ENCODE results near the gene NDUFAF7. TPM values are rescaled to one million over a fixed set of nuclear protein-coding genes. Genes with fewer than 3 reads are reported as not detected.
A peak's percentile ranks its signal among the peaks of the same experiment; 100 is the strongest.
"Not testable (repeated sequence)": the region's sequence is repeated elsewhere in the genome, so short reads cannot be mapped to it uniquely, and the experiment has no call there.

Gene NDUFAF7
- total and polyA plus RNA-seq, 4 donors: 22.4 to 36.5 (median 29.0) TPM

DNA sequence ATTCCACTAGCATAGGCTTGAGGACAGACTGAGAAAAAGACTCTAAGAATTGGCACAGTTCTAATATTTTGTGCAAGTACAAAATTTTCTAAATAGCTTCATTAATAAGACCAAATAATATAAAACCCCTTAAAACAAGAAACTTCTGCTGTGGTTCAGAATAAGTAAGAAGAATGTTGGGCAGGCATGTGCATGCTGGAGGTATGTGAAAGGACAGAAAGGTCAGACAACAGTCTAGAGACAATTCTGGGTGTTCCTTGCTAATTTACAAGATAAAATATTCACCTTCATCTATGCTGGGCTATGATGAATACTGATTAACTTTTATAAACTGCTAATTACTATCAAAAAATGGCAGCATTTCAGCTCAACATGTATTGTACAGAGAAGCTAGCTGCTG lies 20.2 kb upstream of the NDUFAF7 start:
- no peak overlapping the region for H3K27ac ChIP-seq (ENCODE audit: low read depth, low read length)
- peaks cover 18% of the 10 kb centered on the region for H3K36me3 ChIP-seq (ENCODE audit: control insufficient read depth, insufficient read depth, low read length)
- H3K4me1 ChIP-seq (ENCODE audit: control insufficient read depth, insufficient read depth, low read length): no peaks in the 10 kb centered on the region
- DNase-seq (ENCODE audit: low read depth in 4 of 6, low spot score in 6 of 6): no peak
- H3K9me3 ChIP-seq (ENCODE audit: control insufficient read depth, insufficient read depth, low read length): peaks cover 9% of the 10 kb centered on the region
- no peaks in the 10 kb centered on the region for H3K27me3 ChIP-seq (ENCODE audit: control insufficient read depth, insufficient read depth, low read length)
- H3K4me3 ChIP-seq (ENCODE audit: low read depth, low read length): no peak overlapping the region

GRCh38 chr2:37211939-37212338 lies 19.5 kb upstream of the NDUFAF7 start:
- Histone ChIP-seq H3K36me3 (ENCODE audit: control insufficient read depth, insufficient read depth, low read length) (peaks cover 14% of the 10 kb centered on the region), H3K27me3 (ENCODE audit: control insufficient read depth, insufficient read depth, low read length) (no peaks in the 10 kb centered on the region), H3K4me3 (ENCODE audit: low read depth, low read length) (no peak overlapping the region), H3K27ac (ENCODE audit: low read depth, low read length) (no peak overlapping the region), H3K4me1 (ENCODE audit: control insufficient read depth, insufficient read depth, low read length) (no peaks in the 10 kb centered on the region), H3K9me3 (ENCODE audit: control insufficient read depth, insufficient read depth, low read length) (peaks cover 8% of the 10 kb centered on the region)
- no peak for DNase-seq (ENCODE audit: low read depth in 4 of 6, low spot score in 6 of 6)
- WGBS (ENCODE audit: insufficient coverage): 100% methylated on average over 1 of the region's 3 CpGs

GRCh38 chr2:37215250-37215649 lies 16.2 kb upstream of the NDUFAF7 start:
- no peak overlapping the region for H3K4me3 ChIP-seq (ENCODE audit: low read depth, low read length)
- no peak for DNase-seq (ENCODE audit: low read depth in 4 of 6, low spot score in 6 of 6)
- no peaks in the 10 kb centered on the region for H3K9me3 ChIP-seq (ENCODE audit: control insufficient read depth, insufficient read depth, low read length)
- H3K36me3 ChIP-seq (ENCODE audit: control insufficient read depth, insufficient read depth, low read length): peaks cover 21% of the 10 kb centered on the region
- no peak overlapping the region for H3K27ac ChIP-seq (ENCODE audit: low read depth, low read length)
- WGBS (ENCODE audit: insufficient coverage): no CpG with 5 or more reads among the region's 1 CpG
- H3K4me1 ChIP-seq (ENCODE audit: control insufficient read depth, insufficient read depth, low read length): no peaks in the 10 kb centered on the region
- H3K27me3 ChIP-seq (ENCODE audit: control insufficient read depth, insufficient read depth, low read length): no peaks in the 10 kb centered on the region

GRCh38 chr2:37219046-37219445 lies 12.4 kb upstream of the NDUFAF7 start:
- no peaks in the 10 kb centered on the region for H3K9me3 ChIP-seq (ENCODE audit: control insufficient read depth, insufficient read depth, low read length)
- 97% methylated on average over 4 of the region's 4 CpGs for WGBS (ENCODE audit: insufficient coverage)
- no peak for DNase-seq (ENCODE audit: low read depth in 4 of 6, low spot score in 6 of 6)
- no peaks in the 10 kb centered on the region for H3K27me3 ChIP-seq (ENCODE audit: control insufficient read depth, insufficient read depth, low read length)
- H3K4me1 ChIP-seq (ENCODE audit: control insufficient read depth, insufficient read depth, low read length): no peaks in the 10 kb centered on the region
- H3K27ac ChIP-seq (ENCODE audit: low read depth, low read length): no peak overlapping the region
- H3K36me3 ChIP-seq (ENCODE audit: control insufficient read depth, insufficient read depth, low read length): peaks cover 22% of the 10 kb centered on the region
- no peak overlapping the region for H3K4me3 ChIP-seq (ENCODE audit: low read depth, low read length)

DNA sequence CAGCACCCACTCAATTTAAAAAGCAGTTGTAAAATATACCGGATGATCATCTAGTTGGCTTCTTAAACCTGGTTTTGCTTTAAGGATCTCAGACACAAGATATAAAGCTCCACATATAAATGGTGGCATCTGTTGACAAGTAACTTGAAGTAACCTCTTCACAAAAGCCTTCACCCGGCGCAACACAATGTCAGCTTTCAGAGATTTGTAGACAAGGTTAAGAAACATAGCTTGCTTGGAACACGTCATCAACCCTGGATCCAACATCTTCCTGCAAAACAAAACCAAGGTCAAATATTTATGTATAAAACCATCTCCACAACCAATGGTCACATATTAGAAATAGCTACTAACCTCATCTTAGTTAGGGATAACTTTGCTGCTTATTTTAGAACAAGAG lies 8.3 kb upstream of the NDUFAF7 start:
- no peak for DNase-seq (ENCODE audit: low read depth in 4 of 6, low spot score in 6 of 6)
- Histone ChIP-seq H3K9me3 (ENCODE audit: control insufficient read depth, insufficient read depth, low read length) (no peaks in the 10 kb centered on the region), H3K4me3 (ENCODE audit: low read depth, low read length) (no peak overlapping the region), H3K36me3 (ENCODE audit: control insufficient read depth, insufficient read depth, low read length) (peaks cover 15% of the 10 kb centered on the region), H3K27ac (ENCODE audit: low read depth, low read length) (no peak overlapping the region), H3K4me1 (ENCODE audit: control insufficient read depth, insufficient read depth, low read length) (no peaks in the 10 kb centered on the region), H3K27me3 (ENCODE audit: control insufficient read depth, insufficient read depth, low read length) (no peaks in the 10 kb centered on the region)
- no CpG with 5 or more reads among the region's 4 CpGs for WGBS (ENCODE audit: insufficient coverage)

- H3K9me3 ChIP-seq (ENCODE audit: control insufficient read depth, insufficient read depth, low read length): no peaks in the 10 kb centered on the region
- H3K4me1 ChIP-seq (ENCODE audit: control insufficient read depth, insufficient read depth, low read length): no peaks in the 10 kb centered on the region
- H3K27me3 ChIP-seq (ENCODE audit: control insufficient read depth, insufficient read depth, low read length): no peaks in the 10 kb centered on the region
- DNase-seq (ENCODE audit: low read depth in 4 of 6, low spot score in 6 of 6): no peak
- H3K27ac ChIP-seq (ENCODE audit: low read depth, low read length): no peak overlapping the region
- no peak overlapping the region for H3K4me3 ChIP-seq (ENCODE audit: low read depth, low read length)
- WGBS (ENCODE audit: insufficient coverage): 80% methylated on average over 1 of the region's 1 CpG
- H3K36me3 ChIP-seq (ENCODE audit: control insufficient read depth, insufficient read depth, low read length): peaks cover 12% of the 10 kb centered on the region
Observed at GRCh38 chr2:37224063-37224462, 7.4 kb upstream of the NDUFAF7 start.

DNA sequence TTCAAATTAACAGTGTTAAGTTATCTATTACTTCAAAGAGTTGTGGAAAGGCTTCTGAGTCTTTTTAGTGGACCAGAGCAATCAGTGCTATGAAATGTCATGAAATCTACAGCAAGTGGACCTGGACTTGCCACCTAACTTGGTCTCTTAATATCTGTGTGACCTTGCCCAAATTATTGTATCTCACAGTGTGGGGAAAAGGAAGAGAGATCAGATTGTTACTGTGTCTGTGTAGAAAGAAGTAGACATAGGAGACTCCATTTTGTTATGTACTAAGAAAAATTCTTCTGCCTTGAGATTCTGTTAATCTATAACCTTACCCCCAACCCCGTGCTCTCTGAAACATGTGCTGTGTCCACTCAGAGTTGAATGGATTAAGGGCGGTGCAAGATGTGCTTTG lies 6.3 kb upstream of the NDUFAF7 start:
- not testable (repeated sequence) for H3K4me1 ChIP-seq (ENCODE audit: control insufficient read depth, insufficient read depth, low read length); DNase-seq (ENCODE audit: low read depth in 4 of 6, low spot score in 6 of 6); H3K27ac ChIP-seq (ENCODE audit: low read depth, low read length); H3K4me3 ChIP-seq (ENCODE audit: low read depth, low read length); H3K27me3 ChIP-seq (ENCODE audit: control insufficient read depth, insufficient read depth, low read length); H3K9me3 ChIP-seq (ENCODE audit: control insufficient read depth, insufficient read depth, low read length); H3K36me3 ChIP-seq (ENCODE audit: control insufficient read depth, insufficient read depth, low read length)
- WGBS (ENCODE audit: insufficient coverage): no CpG with 5 or more reads among the region's 2 CpGs

DNA sequence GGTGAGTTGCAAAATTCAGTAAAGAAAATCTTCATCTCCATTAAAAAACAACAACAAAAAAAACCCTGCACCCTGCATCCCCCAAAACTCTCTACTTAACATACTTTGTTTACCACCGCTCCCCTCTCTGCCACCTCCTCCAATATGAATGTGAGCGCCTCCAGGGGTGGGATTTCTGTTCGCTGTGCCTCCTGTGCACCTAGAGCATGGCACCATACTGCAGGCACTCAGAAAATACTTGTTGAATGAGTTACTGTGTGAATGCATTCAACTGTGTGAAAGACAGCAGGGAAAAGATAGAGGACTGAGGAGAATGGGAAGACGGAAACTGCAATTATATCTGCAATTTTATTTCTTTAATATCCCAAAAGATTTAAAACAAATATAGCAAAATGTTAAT lies 4.6 kb upstream of the NDUFAF7 start:
- no peak for DNase-seq (ENCODE audit: low read depth in 4 of 6, low spot score in 6 of 6)
- WGBS (ENCODE audit: insufficient coverage): no CpG with 5 or more reads among the region's 4 CpGs
- Histone ChIP-seq H3K27me3 (ENCODE audit: control insufficient read depth, insufficient read depth, low read length) (no peaks in the 10 kb centered on the region), H3K4me1 (ENCODE audit: control insufficient read depth, insufficient read depth, low read length) (peaks cover 9% of the 10 kb centered on the region), H3K27ac (ENCODE audit: low read depth, low read length) (no peak overlapping the region), H3K36me3 (ENCODE audit: control insufficient read depth, insufficient read depth, low read length) (peaks cover 3% of the 10 kb centered on the region), H3K4me3 (ENCODE audit: low read depth, low read length) (no peak overlapping the region), H3K9me3 (ENCODE audit: control insufficient read depth, insufficient read depth, low read length) (no peaks in the 10 kb centered on the region)

DNA sequence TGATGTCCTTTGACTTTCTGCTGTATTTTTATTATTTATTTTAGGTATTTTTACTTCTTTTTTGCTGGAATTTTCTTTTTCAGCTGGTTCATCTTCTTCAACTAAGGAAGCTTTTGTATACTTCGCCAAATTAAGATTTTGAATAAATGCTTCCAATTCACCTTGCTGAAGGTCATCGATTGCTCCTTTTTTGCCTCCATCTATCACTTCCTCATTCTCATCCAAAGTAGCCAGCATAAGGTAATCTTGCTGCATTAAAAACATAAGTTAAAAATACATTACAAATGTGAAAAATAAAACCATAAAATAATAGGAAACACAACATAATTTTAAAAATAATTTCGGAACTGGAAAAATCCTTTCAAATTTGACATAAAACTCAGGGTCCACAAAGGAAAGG lies 2.7 kb upstream of the NDUFAF7 start:
- Histone ChIP-seq H3K36me3 (ENCODE audit: control insufficient read depth, insufficient read depth, low read length) (peaks cover 3% of the 10 kb centered on the region), H3K27me3 (ENCODE audit: control insufficient read depth, insufficient read depth, low read length) (no peaks in the 10 kb centered on the region), H3K4me3 (ENCODE audit: low read depth, low read length) (no peak overlapping the region), H3K4me1 (ENCODE audit: control insufficient read depth, insufficient read depth, low read length) (peaks cover 16% of the 10 kb centered on the region), H3K9me3 (ENCODE audit: control insufficient read depth, insufficient read depth, low read length) (no peaks in the 10 kb centered on the region), H3K27ac (ENCODE audit: low read depth, low read length) (no peak overlapping the region)
- WGBS (ENCODE audit: insufficient coverage): no CpG with 5 or more reads among the region's 3 CpGs
- no peak for DNase-seq (ENCODE audit: low read depth in 4 of 6, low spot score in 6 of 6)

GRCh38 chr2:37230581-37230980 lies 877 bp upstream of the NDUFAF7 start:
- peak in 1 of 6 donors; percentile 0 for DNase-seq (ENCODE audit: low read depth in 4 of 6, low spot score in 6 of 6)
- Histone ChIP-seq H3K4me3 (ENCODE audit: low read depth, low read length) (peak overlapping the region; percentile 99), H3K4me1 (ENCODE audit: control insufficient read depth, insufficient read depth, low read length) (peaks cover 16% of the 10 kb centered on the region), H3K27ac (ENCODE audit: low read depth, low read length) (peak overlapping the region; percentile 96), H3K9me3 (ENCODE audit: control insufficient read depth, insufficient read depth, low read length) (no peaks in the 10 kb centered on the region), H3K36me3 (ENCODE audit: control insufficient read depth, insufficient read depth, low read length) (peaks cover 3% of the 10 kb centered on the region), H3K27me3 (ENCODE audit: control insufficient read depth, insufficient read depth, low read length) (no peaks in the 10 kb centered on the region)
- 0% methylated on average over 1 of the region's 8 CpGs for WGBS (ENCODE audit: insufficient coverage)
